ENCODE measurements around the gene DCLK1. TPM values are rescaled to one million over a fixed set of nuclear protein-coding genes. Genes with fewer than 3 reads are reported as not detected.

Gene DCLK1
- total RNA-seq (not detected), polyA plus RNA-seq (not detected)

- intact Hi-C loops (cut with micrococcal nuclease) = no loop called here
- no peaks in the 10 kb centered on the region for H3K36me3 Mint-ChIP-seq
- no peaks in the 10 kb centered on the region for H3K4me1 Mint-ChIP-seq
- ChIA-PET POLR2A (ENCODE audit: partially characterized antibody) (no interaction called here), CTCF (ENCODE audit: partially characterized antibody) (no interaction called here)
- H3K27ac Mint-ChIP-seq = no peak within 1 kb of the TSS
- no peaks in the 10 kb centered on the region for H3K27me3 ChIP-seq (ENCODE audit: insufficient read depth, low read length)
- DNase-seq = no peak
- H3K4me3 Mint-ChIP-seq = no peak within 1 kb of the TSS
- H3K9me3 Mint-ChIP-seq = peaks cover 0 to 3% (median 0%) of the 10 kb centered on the region in 8 donors
- H3K9me3 ChIP-seq (ENCODE audit: control insufficient read depth in 1 of 2, low read length in 2 of 2) = no peaks in the 10 kb centered on the region
- no peak within 1 kb of the TSS for H3K27ac ChIP-seq (ENCODE audit: low read depth, low read length)
- H3K4me1 ChIP-seq (ENCODE audit: insufficient read depth, low read length) = no peaks in the 10 kb centered on the region
- no peak within 1 kb of the TSS for H3K4me3 ChIP-seq (ENCODE audit: low read length in 2 of 2)
- H3K27me3 Mint-ChIP-seq = peaks cover 12 to 27% of the 10 kb centered on the region in 2 donors
- no peaks in the 10 kb centered on the region for H3K36me3 ChIP-seq (ENCODE audit: insufficient read depth, low read length)
Observed at GRCh38 chr13:36131222-36131930, at the start of gene DCLK1. Gene DCLK1 (minus strand): TSS chr13:36131382.

- Histone ChIP-seq H3K27me3 (ENCODE audit: insufficient read depth, low read length) (no peaks in the 10 kb centered on the region), H3K4me1 (ENCODE audit: insufficient read depth, low read length) (no peaks in the 10 kb centered on the region), H3K4me3 (ENCODE audit: low read length in 2 of 2) (no peak overlapping the region), H3K36me3 (ENCODE audit: insufficient read depth, low read length) (no peaks in the 10 kb centered on the region), H3K9me3 (ENCODE audit: control insufficient read depth in 1 of 2, low read length in 2 of 2) (no peaks in the 10 kb centered on the region), H3K27ac (ENCODE audit: low read depth, low read length) (no peak overlapping the region)
- Mint-ChIP-seq H3K4me1 (no peaks in the 10 kb centered on the region), H3K36me3 (no peaks in the 10 kb centered on the region), H3K4me3 (no peak overlapping the region), H3K9me3 (no peaks in the 10 kb centered on the region), H3K27me3 (no peaks in the 10 kb centered on the region), H3K27ac (no peak overlapping the region)
- intact Hi-C loops (cut with micrococcal nuclease) = no loop called here
- CTCF ChIA-PET (ENCODE audit: partially characterized antibody) = no interaction called here
- POLR2A ChIA-PET (ENCODE audit: partially characterized antibody) = no interaction called here
- DNase-seq = no peak
Observed at GRCh38 chr13:36175621-36176020, 44.4 kb upstream of the DCLK1 start.

GRCh38 chr13:36174923-36175322 is 43.7 kb upstream of the DCLK1 start:
- no peak for DNase-seq
- POLR2A ChIA-PET (ENCODE audit: partially characterized antibody) = no interaction called here
- intact Hi-C loops (cut with micrococcal nuclease) = no loop called here

GRCh38 chr13:36173571-36174322 is 42.6 kb upstream of the DCLK1 start:
- no peaks in the 10 kb centered on the region for H3K4me1 ChIP-seq (ENCODE audit: insufficient read depth, low read length)
- DNase-seq = no peak
- no peak overlapping the region for H3K4me3 ChIP-seq (ENCODE audit: low read length in 2 of 2)
- Mint-ChIP-seq H3K27ac (no peak overlapping the region), H3K36me3 (no peaks in the 10 kb centered on the region), H3K27me3 (peaks cover 0 to 2% of the 10 kb centered on the region in 2 donors), H3K4me3 (no peak overlapping the region), H3K9me3 (peaks cover 0 to 3% (median 0%) of the 10 kb centered on the region in 8 donors), H3K4me1 (no peaks in the 10 kb centered on the region)
- intact Hi-C loops (cut with micrococcal nuclease) = no loop called here
- H3K36me3 ChIP-seq (ENCODE audit: insufficient read depth, low read length) = no peaks in the 10 kb centered on the region
- CTCF ChIA-PET (ENCODE audit: partially characterized antibody) = no interaction called here
- H3K9me3 ChIP-seq (ENCODE audit: control insufficient read depth in 1 of 2, low read length in 2 of 2) = no peaks in the 10 kb centered on the region
- H3K27ac ChIP-seq (ENCODE audit: low read depth, low read length) = no peak overlapping the region
- no peaks in the 10 kb centered on the region for H3K27me3 ChIP-seq (ENCODE audit: insufficient read depth, low read length)
- POLR2A ChIA-PET (ENCODE audit: partially characterized antibody) = no interaction called here

More at GRCh38 chr13:36174923-36175322, 43.7 kb upstream of the DCLK1 start:
- no peaks in the 10 kb centered on the region for H3K4me1 ChIP-seq (ENCODE audit: insufficient read depth, low read length)
- Mint-ChIP-seq H3K27ac (no peak overlapping the region), H3K36me3 (no peaks in the 10 kb centered on the region), H3K4me3 (no peak overlapping the region), H3K9me3 (peaks cover 0 to 3% (median 0%) of the 10 kb centered on the region in 8 donors), H3K4me1 (no peaks in the 10 kb centered on the region), H3K27me3 (peaks cover 0 to under 1% of the 10 kb centered on the region in 2 donors)
- no peaks in the 10 kb centered on the region for H3K27me3 ChIP-seq (ENCODE audit: insufficient read depth, low read length)
- H3K4me3 ChIP-seq (ENCODE audit: low read length in 2 of 2) = no peak overlapping the region
- H3K27ac ChIP-seq (ENCODE audit: low read depth, low read length) = no peak overlapping the region
- CTCF ChIA-PET (ENCODE audit: partially characterized antibody) = no interaction called here
- H3K9me3 ChIP-seq (ENCODE audit: control insufficient read depth in 1 of 2, low read length in 2 of 2) = no peaks in the 10 kb centered on the region
- H3K36me3 ChIP-seq (ENCODE audit: insufficient read depth, low read length) = no peaks in the 10 kb centered on the region

- H3K27me3 Mint-ChIP-seq = peaks cover 0 to 3% of the 10 kb centered on the region in 2 donors
- Histone ChIP-seq H3K36me3 (ENCODE audit: insufficient read depth, low read length) (no peaks in the 10 kb centered on the region), H3K27me3 (ENCODE audit: insufficient read depth, low read length) (no peaks in the 10 kb centered on the region), H3K4me3 (ENCODE audit: low read length in 2 of 2) (no peak overlapping the region), H3K27ac (ENCODE audit: low read depth, low read length) (no peak overlapping the region), H3K4me1 (ENCODE audit: insufficient read depth, low read length) (no peaks in the 10 kb centered on the region), H3K9me3 (ENCODE audit: control insufficient read depth in 1 of 2, low read length in 2 of 2) (no peaks in the 10 kb centered on the region)
- no peaks in the 10 kb centered on the region for H3K4me1 Mint-ChIP-seq
- no peak for DNase-seq
- ChIA-PET CTCF (ENCODE audit: partially characterized antibody) (no interaction called here), POLR2A (ENCODE audit: partially characterized antibody) (no interaction called here)
- H3K4me3 Mint-ChIP-seq = no peak overlapping the region
- H3K36me3 Mint-ChIP-seq = no peaks in the 10 kb centered on the region
- peaks cover 0 to 5% (median 1%) of the 10 kb centered on the region in 8 donors for H3K9me3 Mint-ChIP-seq
- intact Hi-C loops (cut with micrococcal nuclease) = no loop called here
- H3K27ac Mint-ChIP-seq = no peak overlapping the region
Observed at GRCh38 chr13:36166046-36166445, 34.9 kb upstream of the DCLK1 start.

- intact Hi-C loops (cut with micrococcal nuclease) = no loop called here
- Histone ChIP-seq H3K9me3 (ENCODE audit: control insufficient read depth in 1 of 2, low read length in 2 of 2) (no peaks in the 10 kb centered on the region), H3K36me3 (ENCODE audit: insufficient read depth, low read length) (no peaks in the 10 kb centered on the region), H3K27me3 (ENCODE audit: insufficient read depth, low read length) (no peaks in the 10 kb centered on the region), H3K27ac (ENCODE audit: low read depth, low read length) (no peak overlapping the region), H3K4me1 (ENCODE audit: insufficient read depth, low read length) (no peaks in the 10 kb centered on the region), H3K4me3 (ENCODE audit: low read length in 2 of 2) (no peak overlapping the region)
- no peaks in the 10 kb centered on the region for H3K4me1 Mint-ChIP-seq
- no peak overlapping the region for H3K4me3 Mint-ChIP-seq
- peaks cover 0 to 2% of the 10 kb centered on the region in 2 donors for H3K27me3 Mint-ChIP-seq
- no peak for DNase-seq
- no peak overlapping the region for H3K27ac Mint-ChIP-seq
- H3K9me3 Mint-ChIP-seq = peaks cover 0 to 9% (median 3%) of the 10 kb centered on the region in 8 donors
- CTCF ChIA-PET (ENCODE audit: partially characterized antibody) = no interaction called here
- H3K36me3 Mint-ChIP-seq = no peaks in the 10 kb centered on the region
- POLR2A ChIA-PET (ENCODE audit: partially characterized antibody) = no interaction called here
Observed at GRCh38 chr13:36163809-36164308, 32.7 kb upstream of the DCLK1 start.

GRCh38 chr13:36163286-36163685 is 32.1 kb upstream of the DCLK1 start:
- DNase-seq = no peak
- CTCF ChIA-PET (ENCODE audit: partially characterized antibody) = no interaction called here
- H3K9me3 ChIP-seq (ENCODE audit: control insufficient read depth in 1 of 2, low read length in 2 of 2) = no peaks in the 10 kb centered on the region
- Mint-ChIP-seq H3K9me3 (peaks cover 0 to 9% (median 3%) of the 10 kb centered on the region in 8 donors), H3K4me3 (no peak overlapping the region), H3K27ac (no peak overlapping the region), H3K36me3 (no peaks in the 10 kb centered on the region), H3K27me3 (peaks cover 0 to 2% of the 10 kb centered on the region in 2 donors), H3K4me1 (no peaks in the 10 kb centered on the region)
- no peak overlapping the region for H3K27ac ChIP-seq (ENCODE audit: low read depth, low read length)
- intact Hi-C loops (cut with micrococcal nuclease) = no loop called here
- no peak overlapping the region for H3K4me3 ChIP-seq (ENCODE audit: low read length in 2 of 2)
- H3K36me3 ChIP-seq (ENCODE audit: insufficient read depth, low read length) = no peaks in the 10 kb centered on the region
- H3K4me1 ChIP-seq (ENCODE audit: insufficient read depth, low read length) = no peaks in the 10 kb centered on the region
- POLR2A ChIA-PET (ENCODE audit: partially characterized antibody) = no interaction called here
- H3K27me3 ChIP-seq (ENCODE audit: insufficient read depth, low read length) = no peaks in the 10 kb centered on the region
